GM18507 (cell line): ENCODE data around the gene ANGPTL1.
"Not testable (repeated sequence)": the region's sequence is repeated elsewhere in the genome, so short reads cannot be mapped to it uniquely, and the experiment has no call there.

ENCODE experiments used
- DNase-seq: peaks from one replicate; pipeline ENCODE4 v3.0.0; 2011; ENCODE audit warnings: low read depth; ENCODE audit not compliant: insufficient read length; ENCODE audit errors: extremely low spot score
- FAIRE-seq: peaks from 2 replicates; lab custom pipeline; 2011; peaks lifted over from hg19 to GRCh38; lab: Jason Lieb, UNC

Gene ANGPTL1

DNA sequence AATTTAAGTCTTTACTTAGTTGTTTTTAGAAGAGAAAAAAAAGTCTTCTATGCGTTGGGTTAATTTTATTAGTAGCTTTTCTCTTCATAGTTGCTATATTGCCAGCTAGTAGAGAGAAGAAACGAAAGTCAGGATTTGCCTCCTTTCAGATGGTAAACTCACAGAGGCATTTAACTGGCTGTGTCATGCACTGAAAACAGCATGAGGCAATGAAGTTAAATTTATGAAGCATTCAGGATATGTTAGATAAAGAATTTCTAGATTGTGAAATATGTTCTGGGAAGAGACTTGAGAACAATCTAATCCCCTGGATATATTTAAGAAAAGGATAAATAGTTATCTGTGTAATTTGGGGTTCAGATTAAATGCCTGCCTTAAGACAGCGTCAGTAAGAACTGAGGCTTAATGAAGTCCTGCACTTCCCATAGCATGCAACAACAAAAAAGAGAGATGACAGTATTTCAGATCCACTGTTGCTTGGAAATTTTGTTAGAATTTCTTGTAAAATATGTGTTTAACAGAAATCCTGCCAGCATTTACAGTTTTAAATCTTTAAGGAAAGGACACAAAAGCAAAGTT lies 1.7 kb downstream of the ANGPTL1 start:
- DNase-seq (no peak), FAIRE-seq (no peak)

GRCh38 chr1:178868706-178869105 lies 2.2 kb downstream of the ANGPTL1 start:
- FAIRE-seq = no peak
- no peak for DNase-seq

DNA sequence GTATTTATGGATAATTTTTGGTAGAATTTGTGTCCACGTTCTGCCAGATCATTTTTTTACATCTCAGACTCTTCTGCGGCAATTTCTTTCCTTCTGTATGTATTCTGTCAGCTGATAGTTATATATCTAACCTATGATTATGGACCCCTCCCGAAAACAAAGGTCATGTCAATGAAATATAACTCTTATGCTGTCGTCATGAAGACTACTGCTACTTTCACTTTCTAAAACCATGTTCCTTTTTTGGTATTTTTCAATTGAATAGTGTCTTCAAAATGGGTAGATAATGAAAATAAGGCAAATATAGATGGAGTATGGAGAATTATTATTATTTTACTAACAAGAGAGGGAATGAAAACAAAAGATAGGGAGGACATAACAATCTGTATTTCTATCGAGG lies 3.2 kb downstream of the ANGPTL1 start:
- no peak for FAIRE-seq
- DNase-seq = no peak

DNA sequence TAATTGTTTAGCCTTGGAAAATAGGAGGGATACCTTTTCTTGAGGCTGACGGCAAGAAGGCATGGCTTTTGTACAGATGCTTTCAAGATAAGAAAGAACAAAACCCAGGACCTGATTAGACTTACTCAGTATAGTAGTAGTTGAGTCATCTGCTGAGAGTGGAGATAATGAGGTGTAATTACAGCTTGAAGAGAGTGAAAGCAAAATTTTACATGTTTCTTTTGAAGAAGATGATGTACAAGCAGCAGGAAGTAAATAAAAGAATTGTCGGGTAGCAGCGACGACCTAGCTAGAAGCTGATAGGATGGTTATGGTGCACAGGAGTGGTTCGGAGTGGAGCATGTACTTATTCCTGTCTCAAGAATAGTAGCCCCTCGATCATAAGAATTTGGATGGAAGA lies 6.6 kb downstream of the ANGPTL1 start:
- no peak for FAIRE-seq

DNA sequence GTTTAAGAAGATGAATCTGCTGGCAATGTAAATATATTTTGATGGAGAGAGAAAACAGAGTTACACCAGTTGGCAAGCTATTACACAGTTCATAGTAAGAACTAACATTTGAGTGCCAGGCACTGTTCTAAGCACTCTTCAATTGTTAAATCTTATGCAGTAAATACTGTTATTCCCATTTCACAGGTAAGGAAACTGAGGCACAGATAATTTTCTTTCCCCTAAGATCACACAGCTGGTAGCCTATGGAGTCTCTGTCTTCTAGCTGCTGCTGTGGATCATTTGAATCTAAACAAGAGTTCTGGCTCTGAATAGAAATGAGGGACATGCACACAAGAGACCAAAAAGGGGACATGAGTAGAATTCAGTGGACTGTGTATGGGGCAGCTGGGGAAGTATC lies 8.0 kb downstream of the ANGPTL1 start:
- DNase-seq (no peak), FAIRE-seq (no peak)

More for the DNA sequence above, 6.6 kb downstream of the ANGPTL1 start:
- DNase-seq = no peak

DNA sequence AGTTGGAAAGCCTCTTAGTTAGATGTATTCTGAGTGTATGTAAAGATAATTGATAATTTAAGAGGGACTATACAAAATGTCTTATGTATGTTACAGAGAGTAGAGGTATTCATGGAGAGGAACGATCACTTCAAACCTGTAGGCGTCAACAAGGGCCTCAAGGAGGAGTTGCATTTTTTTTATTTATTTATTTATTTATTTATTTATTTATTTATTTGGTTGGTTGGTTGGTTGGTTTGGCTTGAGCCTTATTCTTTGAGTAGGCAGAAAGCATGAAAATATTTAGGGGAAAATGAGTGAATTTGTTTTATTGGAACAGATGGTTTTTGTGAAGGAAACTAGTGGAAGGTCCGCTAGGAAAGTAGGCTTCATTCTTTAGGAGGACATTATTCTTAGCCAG lies 8.5 kb downstream of the ANGPTL1 start:
- no peak for FAIRE-seq
- DNase-seq = no peak

DNA sequence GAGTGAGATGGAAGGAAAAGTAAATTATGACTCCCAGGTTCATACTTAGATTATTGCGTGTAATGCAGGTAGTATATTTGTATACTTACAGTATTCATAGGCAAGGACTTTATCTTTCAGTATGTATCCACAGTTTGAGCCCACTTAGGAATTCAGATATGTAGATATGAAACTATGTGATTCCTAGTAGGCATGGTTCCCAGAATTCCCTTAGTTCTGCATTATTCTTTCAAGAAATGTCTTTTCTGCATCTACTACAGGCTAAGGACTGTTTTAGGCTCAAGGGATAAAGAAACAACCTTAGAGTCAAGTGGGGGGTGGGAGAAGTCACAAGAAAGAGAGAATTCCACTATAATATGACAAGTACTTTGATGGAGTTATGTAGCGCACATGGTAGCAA lies 13.8 kb downstream of the ANGPTL1 start:
- FAIRE-seq (no peak), DNase-seq (no peak)

DNA sequence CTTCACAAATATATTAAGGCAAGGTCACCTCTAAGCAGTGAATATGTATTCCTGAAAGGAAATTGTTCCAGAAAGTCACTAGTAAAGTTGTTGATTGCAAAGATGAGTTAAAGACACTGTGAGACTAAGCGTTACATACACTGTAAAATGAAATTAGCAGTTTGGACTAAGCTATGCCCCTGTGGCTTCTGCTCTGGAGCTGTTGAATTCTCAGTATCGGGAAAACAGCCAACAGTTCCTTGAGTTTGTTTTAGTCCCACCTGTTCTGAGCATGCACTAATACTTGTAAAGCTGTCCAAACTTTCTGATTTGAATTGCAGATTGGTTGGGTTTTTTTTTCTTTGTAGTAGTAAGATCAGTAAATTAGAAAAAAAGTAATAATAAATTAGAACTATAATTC lies 21.0 kb downstream of the ANGPTL1 start:
- FAIRE-seq (no peak), DNase-seq (no peak)

DNA sequence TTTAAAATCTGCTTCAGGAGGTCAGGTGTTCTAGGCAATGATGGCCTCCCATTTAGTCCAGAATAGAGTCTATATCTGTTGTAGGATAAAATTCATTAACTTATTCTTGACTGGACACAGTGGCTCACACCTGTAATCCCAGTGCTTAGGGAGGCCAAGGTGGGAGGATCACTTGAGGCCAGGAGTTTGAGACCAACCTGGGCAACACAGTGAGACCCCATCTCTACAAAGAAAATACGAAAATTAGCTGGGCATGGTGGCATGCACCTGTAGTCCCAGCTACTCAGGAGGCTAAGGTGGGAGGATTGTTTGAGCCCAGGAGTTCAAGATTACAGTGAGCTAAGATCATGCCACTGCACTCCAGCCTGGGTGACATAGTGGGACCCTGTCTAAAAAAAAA lies 23.0 kb downstream of the ANGPTL1 start:
- not testable (repeated sequence) for FAIRE-seq, DNase-seq

GRCh38 chr1:178847396-178847849 lies 23.5 kb downstream of the ANGPTL1 start:
- no peak for FAIRE-seq
- no peak for DNase-seq

GRCh38 chr1:178846306-178846705 lies 24.6 kb downstream of the ANGPTL1 start:
- FAIRE-seq = no peak
- no peak for DNase-seq

DNA sequence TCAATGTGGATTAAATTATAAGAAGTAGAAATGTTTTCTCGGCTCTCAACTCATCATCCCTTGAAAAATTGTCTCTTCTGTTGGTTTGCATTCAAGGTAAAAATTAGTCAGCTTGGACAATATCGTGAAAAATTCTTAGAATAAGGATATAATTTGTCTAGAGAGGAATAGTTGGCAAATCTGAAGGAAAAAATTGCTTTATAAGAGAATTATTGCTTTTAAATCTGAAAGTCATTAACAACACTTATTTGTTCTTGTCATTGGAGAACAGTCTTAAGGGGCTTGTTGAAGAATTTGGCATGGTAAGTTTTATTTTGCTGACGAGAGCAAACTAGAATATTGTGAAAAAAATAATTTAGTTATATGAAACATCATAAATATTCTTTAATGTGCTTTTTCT lies 26.4 kb downstream of the ANGPTL1 start:
- no peak for FAIRE-seq
- no peak for DNase-seq

DNA sequence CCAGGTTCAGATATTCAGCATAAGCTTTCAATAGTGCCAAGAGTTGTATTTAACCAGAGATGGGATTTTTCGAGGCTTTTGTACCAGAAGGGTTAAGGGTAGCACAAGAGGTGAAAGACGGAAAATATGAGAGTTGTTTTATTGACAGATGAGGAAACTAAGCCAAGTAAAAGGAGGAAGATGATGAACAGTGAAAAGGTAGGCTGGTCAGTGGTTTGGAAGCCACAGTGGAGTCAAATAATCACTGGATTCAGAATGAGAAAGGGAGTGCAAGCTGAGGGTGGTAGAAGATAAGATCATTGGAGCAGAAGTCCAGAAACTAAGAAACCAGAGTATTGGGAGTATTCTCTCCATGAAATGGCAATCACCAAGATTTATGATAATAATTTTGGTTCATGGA lies 45.7 kb downstream of the ANGPTL1 start:
- no peak for FAIRE-seq
- DNase-seq = no peak

DNA sequence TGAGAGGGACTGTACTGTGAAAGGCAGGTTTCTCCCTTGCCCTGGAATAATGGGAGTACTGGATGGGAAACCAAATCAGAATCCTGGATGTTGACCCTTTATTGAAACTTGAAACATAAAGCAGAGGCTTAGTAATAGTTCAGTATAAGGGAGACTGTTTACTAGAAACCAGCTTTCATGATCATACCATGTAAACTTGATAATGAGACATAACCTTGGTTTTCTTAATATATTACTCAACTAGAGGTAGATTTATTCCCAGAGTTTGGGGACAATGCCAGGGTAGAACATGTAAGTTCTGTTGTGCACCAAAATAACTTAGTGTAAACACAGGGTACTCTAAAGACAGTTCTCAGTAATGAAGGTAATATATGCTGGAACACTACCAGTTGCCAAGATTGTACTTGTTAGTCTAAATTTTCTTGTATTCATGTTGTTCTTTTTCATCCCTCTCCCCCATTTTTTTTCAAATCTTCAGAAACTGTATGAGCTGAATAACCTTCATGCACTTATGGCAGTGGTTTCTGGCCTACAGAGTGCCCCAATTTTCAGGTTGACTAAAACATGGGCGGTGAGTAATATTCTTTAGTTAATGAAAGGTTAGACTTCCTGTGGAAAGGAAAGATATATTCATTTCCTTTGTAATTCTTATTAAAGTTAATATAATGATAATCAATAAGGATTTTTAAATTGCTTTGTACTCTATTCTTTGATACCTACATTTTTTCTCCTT lies 49.6 kb downstream of the ANGPTL1 start:
- FAIRE-seq (peak; percentile 12), DNase-seq (no peak)

DNA sequence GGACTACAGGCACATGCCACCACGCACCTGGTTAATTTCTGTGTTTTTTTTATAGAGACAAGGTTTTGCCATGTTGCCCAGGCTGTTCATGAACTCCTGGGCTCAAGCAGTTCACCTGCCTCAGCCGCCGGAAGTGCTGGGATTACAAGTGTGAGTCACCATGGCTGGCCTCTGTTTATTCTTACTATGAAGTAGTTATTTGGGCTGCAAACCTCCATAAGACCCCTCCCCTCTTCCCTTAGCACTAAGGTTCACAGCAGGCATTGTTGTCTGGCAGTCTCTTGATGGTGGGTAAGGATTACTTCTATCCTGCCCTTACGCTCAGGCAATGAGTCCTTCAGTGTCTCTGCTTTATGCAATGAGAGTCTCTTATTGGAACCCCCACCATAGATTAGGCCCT lies 51.8 kb downstream of the ANGPTL1 start:
- DNase-seq = no peak
- FAIRE-seq = no peak

DNA sequence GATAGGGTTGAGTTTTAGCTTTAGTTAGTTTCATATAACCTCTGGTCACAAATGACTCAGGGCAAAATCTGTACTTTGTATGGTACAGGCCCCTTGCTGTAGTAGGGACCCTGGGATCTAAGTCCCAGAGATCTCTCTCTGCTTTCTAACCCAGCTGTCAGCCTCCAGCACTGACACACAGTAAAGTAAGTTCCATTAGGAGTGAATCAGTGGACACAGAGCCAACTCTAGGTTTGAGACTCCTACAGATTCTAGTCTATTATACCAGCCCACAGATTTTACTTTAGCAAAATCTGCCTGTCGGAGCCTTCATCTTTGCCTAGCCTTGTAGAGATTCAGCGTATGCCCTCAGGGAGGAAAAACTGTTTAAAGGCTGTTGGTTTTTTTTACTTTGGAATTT lies 52.5 kb downstream of the ANGPTL1 start:
- no peak for FAIRE-seq
- DNase-seq = no peak

DNA sequence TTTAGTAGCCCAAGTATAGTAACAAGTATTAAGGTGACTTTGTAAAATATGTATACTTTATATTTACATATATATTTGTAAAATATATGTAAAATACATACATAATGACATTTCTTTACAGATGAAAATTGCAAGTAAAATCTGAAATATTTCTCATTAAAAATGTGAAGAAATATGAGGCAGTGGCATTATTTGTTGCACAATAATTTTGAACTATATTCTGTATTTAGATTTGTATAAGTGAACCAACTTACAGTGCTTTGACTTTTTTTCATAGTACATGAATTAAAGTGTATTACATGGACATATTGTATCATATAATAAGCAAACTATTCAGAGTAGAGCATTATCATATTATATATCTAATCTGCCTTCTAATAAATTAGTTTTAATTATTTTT lies 60.3 kb downstream of the ANGPTL1 start:
- no peak for DNase-seq
- no peak for FAIRE-seq

DNA sequence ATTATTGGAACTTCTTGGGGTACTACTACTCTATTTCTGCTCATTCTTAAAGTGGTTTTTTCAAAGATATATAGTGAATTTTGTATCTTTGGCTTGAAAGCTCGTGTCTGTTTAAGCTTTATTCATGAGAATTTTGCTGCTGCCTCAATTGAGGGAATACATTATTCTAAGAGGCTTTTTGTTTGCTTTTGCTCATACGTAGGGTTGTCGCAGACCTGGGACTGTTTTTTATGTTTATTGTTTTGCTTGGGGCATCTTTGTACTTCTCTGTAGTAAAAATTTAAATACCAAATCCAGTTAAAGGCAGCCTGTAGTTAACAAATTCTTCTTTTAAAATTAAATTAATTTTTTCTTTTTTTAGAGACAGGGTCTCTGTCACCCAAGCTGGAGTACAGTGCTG lies 62.3 kb downstream of the ANGPTL1 start:
- FAIRE-seq (no peak), DNase-seq (no peak)

DNA sequence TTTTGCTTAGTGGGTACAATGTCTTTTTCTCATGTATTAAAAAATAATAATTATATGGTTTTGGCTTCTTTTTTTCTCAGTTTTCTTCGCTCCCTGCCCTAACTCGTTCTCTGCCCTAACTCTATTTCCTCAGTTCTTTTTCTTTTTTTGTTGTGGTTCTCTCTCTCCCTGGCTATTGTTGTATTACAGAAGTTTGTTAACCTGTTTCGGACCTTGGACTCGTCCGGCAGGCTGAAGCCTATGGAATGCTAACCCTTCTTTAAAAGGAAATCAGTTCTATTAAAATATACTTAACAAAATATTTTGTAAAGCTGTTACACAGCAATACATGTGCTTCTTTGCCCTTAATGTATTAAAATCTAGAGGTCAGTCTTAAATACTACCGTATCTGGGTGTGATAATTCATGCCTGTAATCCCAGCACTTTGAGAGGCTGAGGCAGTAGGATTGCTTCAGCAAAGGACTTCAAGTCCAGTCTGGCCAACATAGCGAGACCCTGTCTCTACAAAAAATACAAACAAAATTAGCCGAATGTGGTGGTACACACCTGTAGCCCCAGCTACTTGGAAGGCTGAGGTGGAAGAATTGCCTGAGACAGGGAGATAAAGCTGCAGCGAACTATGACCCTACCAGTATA lies 64.1 kb downstream of the ANGPTL1 start:
- DNase-seq = no peak
- FAIRE-seq = no peak

DNA sequence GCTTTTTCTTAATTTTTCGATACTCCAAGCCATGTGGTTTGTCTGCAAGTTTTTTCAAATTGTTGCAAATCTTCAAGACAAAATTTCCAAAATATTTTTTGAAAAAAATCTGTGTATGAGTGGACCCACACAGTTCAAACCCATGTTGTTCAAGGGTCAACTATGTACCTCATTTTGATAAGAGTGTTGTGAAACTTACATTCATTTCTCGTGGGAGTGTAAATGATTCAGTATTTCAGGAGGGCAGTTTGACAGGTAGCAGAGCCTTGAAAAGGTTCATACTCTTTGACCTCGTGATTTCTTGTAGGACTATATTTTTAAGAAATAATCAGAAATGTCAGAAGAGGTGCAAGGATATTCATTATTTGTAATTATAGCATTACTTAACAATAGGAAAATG lies 68.0 kb downstream of the ANGPTL1 start:
- DNase-seq (no peak), FAIRE-seq (peak; percentile 21)
